ENCODE results near the gene CTAGE9. TPM values are rescaled to one million over a fixed set of nuclear protein-coding genes. Genes with fewer than 3 reads are reported as not detected.

CTAGE9 gene
- total RNA-seq, 4 donors from 2014 or later: not detected

- Histone ChIP-seq H3K27me3 (no peaks in the 10 kb centered on the region), H3K36me3 (no peaks in the 10 kb centered on the region), H3K4me3 (no peak overlapping the region), H3K9me3 (no peaks in the 10 kb centered on the region), H3K27ac (no peak overlapping the region), H3K4me1 (no peaks in the 10 kb centered on the region)
- WGBS, 2 donors (ENCODE audit: low coverage in 1 of 2): 42 to 52% methylated on average over 5 to 6 of the region's 6 CpGs
- no peak for ATAC-seq
- TF ChIP-seq POLR2A (IDR thresholded peaks at IDR 0.05) (no peak), CTCF (IDR thresholded peaks at IDR 0.05) (no peak), POLR2AphosphoS5 (IDR thresholded peaks at IDR 0.05) (no peak), EP300 (IDR thresholded peaks at IDR 0.05) (no peak)
These were observed 33.8 kb upstream of the CTAGE9 start for GRCh38 chr6:131744432-131745287.

GRCh38 chr6:131741688-131742393 is 31.0 kb upstream of the CTAGE9 start:
- no peaks in the 10 kb centered on the region for H3K4me1 ChIP-seq
- WGBS, 2 donors (ENCODE audit: low coverage in 1 of 2): 67 to 70% methylated on average over 3 of the region's 3 CpGs
- no peaks in the 10 kb centered on the region for H3K36me3 ChIP-seq
- H3K27me3 ChIP-seq: no peaks in the 10 kb centered on the region
- no peak overlapping the region for H3K4me3 ChIP-seq
- no peak overlapping the region for H3K27ac ChIP-seq
- ATAC-seq: no peak
- TF ChIP-seq POLR2AphosphoS5 (IDR thresholded peaks at IDR 0.05) (no peak), CTCF (IDR thresholded peaks at IDR 0.05) (no peak), POLR2A (IDR thresholded peaks at IDR 0.05) (no peak), EP300 (IDR thresholded peaks at IDR 0.05) (no peak)
- H3K9me3 ChIP-seq: no peaks in the 10 kb centered on the region

GRCh38 chr6:131740161-131740560 is 29.3 kb upstream of the CTAGE9 start:
- no peak for ATAC-seq
- 88 to 100% methylated on average over 4 of the region's 4 CpGs for WGBS, 2 donors (ENCODE audit: low coverage in 1 of 2)
- no peaks in the 10 kb centered on the region for H3K4me1 ChIP-seq
- H3K36me3 ChIP-seq: no peaks in the 10 kb centered on the region
- no peaks in the 10 kb centered on the region for H3K27me3 ChIP-seq
- no peak overlapping the region for H3K27ac ChIP-seq
- no peaks in the 10 kb centered on the region for H3K9me3 ChIP-seq
- TF ChIP-seq POLR2A (IDR thresholded peaks at IDR 0.05) (no peak), POLR2AphosphoS5 (IDR thresholded peaks at IDR 0.05) (no peak), CTCF (IDR thresholded peaks at IDR 0.05) (no peak), EP300 (IDR thresholded peaks at IDR 0.05) (no peak)
- H3K4me3 ChIP-seq: no peak overlapping the region

GRCh38 chr6:131739136-131739535 is 28.3 kb upstream of the CTAGE9 start:
- ATAC-seq: no peak
- 70 to 93% methylated on average over 5 of the region's 5 CpGs for whole genome bisulfite sequencing, 2 donors (ENCODE audit: low coverage in 1 of 2)
- no peak for TF ChIP-seq CTCF (IDR thresholded peaks at IDR 0.05)
- no peak for TF ChIP-seq POLR2AphosphoS5 (IDR thresholded peaks at IDR 0.05)
- no peak for TF ChIP-seq POLR2A (IDR thresholded peaks at IDR 0.05)
- TF ChIP-seq EP300 (IDR thresholded peaks at IDR 0.05): no peak
- Histone ChIP-seq H3K9me3 (no peaks in the 10 kb centered on the region), H3K4me1 (no peaks in the 10 kb centered on the region), H3K4me3 (no peak overlapping the region), H3K27ac (no peak overlapping the region), H3K36me3 (no peaks in the 10 kb centered on the region), H3K27me3 (no peaks in the 10 kb centered on the region)
